HL-60/S4 treated with phorbol 12-myristate 13-acetate at 8.2 ng/mL for 4 days and 3 days (cell line): ENCODE data around the gene NOTCH3.

Source experiments
- in situ Hi-C: fragments of 300-500 bp; cut with MboI; formaldehyde crosslinking; loops from 2 replicates; pipeline ENCODE4 v1.15.0; 2022; ENCODE audit warnings: low sequenced_read_pairs

The NOTCH3 gene

GRCh38 chr19:15109768-15110417, 90.9 kb downstream of the NOTCH3 start:
- in situ Hi-C loops = no loop called here
